ENCODE data around the gene FRMD8.

Gene FRMD8

DNA sequence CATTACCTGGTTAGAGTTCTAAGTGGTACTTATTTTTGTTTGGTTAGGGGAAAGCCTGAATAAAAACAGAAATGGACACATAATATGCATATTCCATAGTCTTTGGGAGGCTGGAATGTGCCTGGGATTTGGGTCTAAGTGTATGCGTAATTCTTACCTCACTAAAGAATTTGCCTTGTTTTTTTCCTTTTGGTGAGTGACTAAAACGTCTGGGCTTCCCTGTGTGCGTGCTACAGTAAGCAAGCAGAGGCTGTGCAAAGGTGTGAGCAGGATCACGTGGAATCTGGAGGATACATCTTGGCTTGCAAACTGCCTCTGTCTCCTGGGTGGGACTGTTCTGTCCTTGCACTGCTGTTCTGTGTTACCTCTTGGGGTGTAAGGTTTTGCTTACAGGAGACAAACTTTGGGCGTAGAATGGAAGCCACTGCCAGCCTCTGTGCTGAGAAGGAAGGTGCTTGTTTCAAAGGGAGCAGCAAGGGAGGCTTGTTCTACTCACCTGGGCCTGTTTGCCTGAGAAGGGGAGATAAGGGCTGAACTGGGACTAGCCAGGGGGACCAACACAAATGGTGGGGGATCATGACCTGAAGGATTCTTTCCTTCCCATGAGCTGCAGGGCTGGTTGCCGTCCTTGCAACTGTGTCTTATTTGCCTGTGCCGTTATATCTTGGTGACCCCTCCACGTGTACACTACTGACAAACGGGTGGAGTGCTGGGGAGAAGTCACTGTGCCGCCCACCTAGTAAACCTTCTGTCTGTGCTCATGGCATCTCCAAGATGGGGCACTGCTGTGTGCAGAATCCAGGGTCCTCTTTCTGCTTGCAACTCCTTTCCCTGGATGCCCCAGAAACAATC lies 40.6 kb downstream of the FRMD8 start:
- DNase-seq, result peak; percentile 70

DNA sequence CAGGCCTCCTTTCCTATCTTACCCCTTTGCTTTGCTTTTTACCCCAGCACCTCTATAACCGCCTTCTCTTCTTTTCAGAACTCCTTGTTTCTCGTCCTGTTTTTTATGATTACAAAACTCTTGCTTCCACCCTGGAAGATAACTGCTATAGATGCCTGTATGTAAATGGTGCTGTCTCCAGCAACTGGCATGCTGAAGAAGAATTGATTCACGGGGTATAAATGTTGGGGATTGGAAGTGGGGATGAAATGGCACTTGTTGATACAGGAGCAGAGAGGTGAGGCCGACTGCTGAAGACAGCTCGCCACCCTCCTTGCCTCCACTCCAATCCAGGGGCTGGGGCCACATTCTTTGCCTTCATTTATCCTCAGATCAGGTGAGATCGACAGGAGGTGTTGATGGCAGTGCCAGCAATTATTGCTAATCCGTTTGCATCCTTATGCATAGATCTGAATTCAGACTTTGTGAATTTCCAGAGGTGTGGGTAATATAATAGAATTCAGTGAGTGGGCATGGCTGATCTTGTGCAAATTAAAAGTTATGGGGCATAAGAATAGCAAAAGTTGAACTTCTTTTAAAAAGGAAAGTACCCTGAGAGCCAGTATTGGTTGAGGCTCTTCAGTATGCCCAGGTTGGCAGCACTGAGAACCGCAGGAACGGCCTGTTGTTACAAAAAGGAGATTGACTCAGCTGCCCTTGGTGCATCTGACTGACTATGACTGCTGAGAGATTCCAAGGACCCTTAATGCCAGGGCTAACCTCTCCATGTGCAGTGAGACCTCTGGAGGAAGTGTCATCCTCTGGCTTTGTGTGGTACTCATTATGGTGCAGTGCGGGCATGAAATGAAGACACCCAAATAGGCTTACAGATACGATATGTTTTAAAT lies 41.5 kb downstream of the FRMD8 start:
- DNase-seq, result peak; percentile 56

DNA sequence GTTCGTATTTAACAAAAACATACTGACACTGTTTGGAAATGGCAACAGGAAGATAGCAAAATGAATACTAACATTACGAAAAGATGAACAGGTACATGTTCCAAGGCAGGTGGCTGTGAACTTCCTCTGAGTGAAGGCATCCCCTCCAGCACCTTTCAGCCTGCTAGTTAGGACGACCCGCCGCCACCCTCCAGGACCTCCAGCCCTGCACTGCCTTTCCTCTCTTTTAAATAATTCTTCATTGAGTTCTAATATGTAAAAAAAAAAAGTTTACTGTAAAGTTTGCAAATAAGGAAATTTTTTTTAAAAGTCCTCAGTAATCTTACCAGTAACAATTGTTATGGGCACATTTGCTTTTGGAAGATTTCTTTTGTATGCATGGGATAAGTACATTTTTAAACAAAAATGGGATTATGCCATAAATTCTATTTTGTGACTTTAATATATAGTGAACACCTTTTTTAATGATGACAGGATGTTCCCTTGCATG lies 42.2 kb downstream of the FRMD8 start:
- DNase-seq, result peak; percentile 37

DNA sequence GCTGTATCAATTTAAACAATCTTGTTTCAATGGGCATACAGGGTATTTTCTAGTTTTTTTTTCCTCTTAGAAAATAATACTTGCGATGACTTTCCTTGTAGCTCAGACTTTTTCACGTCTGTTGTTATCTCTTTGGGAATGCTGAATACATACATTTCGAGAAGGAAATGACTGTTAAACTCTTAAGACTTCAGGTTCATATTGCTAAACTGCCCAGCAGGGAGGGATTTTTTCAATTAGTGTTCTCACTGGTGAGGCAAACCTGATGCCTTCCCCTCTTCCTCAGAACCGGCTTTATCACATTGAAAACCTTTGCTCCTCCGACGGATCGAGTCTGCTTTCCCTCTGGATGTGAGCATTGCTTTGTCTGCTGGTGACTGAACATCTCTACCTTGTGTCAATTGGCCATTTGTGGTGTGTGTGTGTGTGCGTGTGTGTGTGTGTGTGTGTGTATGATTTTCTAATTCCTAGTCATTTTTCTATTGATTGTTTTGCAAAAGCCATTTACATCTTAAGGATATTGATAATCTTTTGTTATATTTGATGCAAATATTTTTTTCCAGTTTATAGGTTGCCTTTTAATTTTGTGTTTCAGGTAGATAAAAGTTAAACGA lies 42.7 kb downstream of the FRMD8 start:
- DNase-seq, result peak; percentile 41

GRCh38 chr11:65429724-65430405 lies 43.4 kb downstream of the FRMD8 start:
- DNase-seq, result peak; percentile 74

DNA sequence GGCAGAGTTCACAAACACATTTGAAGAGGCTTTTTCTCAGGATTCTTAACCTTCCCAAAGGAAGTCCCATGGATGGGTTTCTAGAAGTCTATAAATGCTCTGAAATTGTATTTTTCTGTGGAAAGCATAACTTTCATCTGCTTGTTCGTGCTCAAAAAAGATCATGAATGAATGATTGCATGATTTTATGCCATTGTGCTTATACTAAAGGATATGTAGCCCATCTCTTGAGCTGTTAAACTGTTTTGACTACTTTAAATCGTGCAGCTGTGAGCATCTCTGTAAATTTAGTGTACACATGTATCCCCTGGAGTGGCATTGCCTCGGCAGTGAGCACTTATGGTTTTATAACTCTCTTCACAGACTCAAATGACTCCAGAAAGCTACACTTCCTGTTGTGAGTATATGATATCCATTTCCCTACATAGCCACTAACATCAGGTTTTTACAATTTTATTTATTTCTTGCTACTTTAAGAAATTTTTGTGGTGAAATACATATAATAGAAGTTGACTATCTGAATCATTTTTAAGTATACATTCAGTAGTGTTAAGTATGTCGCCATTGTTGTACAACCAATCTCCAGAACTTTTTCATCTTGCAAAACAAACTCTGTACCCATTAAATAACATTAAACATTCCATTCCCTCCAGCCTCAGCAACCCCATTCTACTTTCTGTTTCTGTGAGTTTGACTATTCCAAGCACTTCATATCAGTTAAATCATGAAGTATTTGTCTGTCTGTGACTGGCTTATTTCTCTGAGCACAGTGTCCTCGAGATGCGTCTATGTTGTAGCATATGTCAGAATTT lies 44.2 kb downstream of the FRMD8 start:
- no peak for DNase-seq

- peak; percentile 53 for DNase-seq
Observed at GRCh38 chr11:65431451-65432099, 45.1 kb downstream of the FRMD8 start.

- no peak for DNase-seq
Observed at GRCh38 chr11:65432100-65432650, 45.7 kb downstream of the FRMD8 start.

DNA sequence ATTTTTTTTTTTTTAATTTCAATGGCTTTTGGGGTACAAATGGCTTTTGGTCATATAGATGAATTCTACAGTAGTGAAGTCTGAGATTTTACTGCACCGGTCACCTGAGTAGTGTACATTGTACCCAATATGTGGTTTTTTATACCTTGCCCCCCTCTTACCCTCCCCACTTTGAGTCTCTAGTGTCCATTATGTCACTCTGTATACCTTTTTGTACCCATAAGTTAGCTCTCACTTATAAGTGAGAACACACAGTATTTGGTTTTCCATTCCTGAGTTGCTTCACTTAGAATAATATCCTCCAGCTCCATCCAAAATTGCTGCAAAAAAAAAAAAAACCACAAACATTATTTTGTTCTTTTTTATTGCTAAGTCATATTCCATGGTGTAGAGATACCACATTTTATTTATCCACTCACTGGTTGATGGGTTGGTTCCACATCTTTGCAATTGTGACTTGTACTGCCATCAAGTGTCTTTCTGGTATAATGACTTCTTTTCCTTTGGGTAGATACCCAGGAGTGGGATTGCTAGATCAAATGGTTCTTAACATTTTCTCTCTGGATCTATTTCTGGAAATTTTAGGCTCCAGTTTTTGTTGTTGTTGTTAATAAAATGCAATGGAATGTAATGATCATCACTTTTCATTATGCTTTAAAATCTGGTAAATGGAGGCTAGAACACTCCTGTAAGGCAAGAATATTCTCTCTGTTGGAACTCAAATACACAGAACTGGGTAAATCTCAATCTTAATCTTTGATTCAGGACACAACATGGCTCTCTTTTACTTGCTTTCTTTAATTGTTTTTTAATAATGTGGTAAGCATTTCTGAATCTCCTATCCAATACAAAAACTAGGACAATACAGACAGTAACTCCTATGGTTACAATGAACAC lies 46.5 kb downstream of the FRMD8 start:
- peak; percentile 0 for DNase-seq

DNA sequence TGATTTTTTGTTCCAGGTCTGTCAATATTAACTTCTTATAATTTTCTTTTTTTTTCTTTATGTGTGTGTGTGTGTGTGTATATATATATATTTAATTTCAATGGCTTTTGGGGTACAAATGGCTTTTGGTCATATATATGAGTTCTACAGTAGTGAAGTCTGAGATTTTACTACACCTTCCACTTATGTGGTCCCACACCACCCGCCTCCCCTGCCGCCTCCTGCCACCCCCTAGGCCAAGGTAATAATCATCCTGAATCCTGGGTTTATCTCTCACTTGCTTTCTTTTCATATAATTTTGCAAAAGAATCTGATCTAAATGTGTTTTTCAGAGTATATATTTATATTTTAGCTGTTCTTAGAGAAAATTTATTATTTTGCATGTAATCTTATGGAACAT lies 47.2 kb downstream of the FRMD8 start:
- DNase-seq, result no peak

DNA sequence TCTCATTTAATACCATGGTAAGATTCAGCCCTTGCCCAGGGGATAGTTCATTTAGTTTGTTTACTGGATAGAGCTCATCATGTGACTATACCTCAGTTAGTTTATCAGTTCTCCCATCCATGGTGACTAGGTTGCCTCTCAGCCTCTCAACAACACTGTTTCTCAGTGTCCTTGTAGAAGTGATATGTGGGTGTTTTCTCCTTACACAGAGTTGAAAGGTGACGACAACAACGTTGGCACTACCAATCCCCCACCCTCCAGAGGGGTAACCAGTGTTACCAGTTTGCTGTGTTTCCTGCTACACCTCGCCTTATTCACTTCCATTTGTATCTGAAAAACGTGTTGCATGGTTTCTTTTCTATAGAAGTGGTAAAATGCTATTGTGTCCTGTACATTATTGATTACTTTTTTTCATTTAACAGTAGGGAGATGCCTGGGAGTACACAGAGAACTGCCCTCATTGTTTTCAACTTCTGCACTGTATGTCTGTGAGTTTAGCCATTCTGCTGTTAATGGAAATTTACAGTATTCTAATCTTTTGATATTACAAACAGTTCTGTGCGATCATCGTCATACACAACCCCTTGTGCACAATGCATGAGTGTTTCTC lies 47.7 kb downstream of the FRMD8 start:
- DNase-seq, result no peak

GRCh38 chr11:65434667-65435410 lies 48.4 kb downstream of the FRMD8 start:
- DNase-seq, result no peak

DNA sequence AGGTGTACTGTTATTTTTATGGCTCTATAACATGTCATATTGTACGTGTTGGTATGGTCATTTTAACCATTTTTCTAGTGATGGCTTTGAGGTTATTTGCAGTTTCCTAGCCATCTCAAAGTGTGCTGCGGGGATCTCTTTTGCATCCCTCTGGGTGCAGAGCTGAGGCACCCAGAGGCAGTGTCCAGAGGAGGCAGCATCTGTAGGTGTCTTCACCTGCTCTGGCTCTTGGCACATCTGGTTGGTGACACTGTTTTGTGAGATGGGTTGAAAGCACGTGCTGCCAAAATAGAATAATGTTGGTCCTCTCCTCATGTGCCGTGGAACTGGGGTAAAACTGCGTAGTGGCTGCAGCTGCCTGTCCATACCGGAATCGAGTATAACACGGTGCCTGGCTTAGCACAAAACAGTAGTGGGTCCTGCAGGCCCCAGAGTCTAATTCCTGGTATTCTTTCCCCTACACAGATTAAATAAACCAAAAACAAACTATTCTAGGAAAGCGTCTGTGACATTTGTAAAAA lies 49.0 kb downstream of the FRMD8 start:
- DNase-seq, result peak; percentile 0

DNA sequence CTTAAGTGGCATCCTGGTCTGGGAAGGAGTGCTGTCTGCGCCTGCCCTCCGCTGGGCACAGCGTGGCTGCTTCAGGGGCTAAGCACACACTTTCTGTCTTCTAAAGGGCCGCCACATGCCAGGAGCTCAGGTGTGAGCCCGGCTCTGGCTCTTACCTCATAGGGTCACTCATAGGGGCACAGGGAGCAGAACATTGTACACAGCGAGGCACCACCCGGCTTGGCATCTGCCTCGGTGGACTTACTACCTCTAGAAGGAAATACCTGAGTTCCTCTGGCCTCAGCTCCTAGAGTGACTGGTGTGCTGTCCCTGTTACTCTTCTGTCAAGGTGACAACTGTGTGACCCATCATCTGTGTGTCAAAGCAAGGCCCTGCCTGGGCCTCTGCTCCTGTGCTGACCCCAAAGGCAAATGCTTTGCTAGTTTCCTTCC lies 49.6 kb downstream of the FRMD8 start:
- peak; percentile 0 for DNase-seq

- peak; percentile 3 for DNase-seq
Observed at GRCh38 chr11:65436412-65437032, 50.1 kb downstream of the FRMD8 start.

DNA sequence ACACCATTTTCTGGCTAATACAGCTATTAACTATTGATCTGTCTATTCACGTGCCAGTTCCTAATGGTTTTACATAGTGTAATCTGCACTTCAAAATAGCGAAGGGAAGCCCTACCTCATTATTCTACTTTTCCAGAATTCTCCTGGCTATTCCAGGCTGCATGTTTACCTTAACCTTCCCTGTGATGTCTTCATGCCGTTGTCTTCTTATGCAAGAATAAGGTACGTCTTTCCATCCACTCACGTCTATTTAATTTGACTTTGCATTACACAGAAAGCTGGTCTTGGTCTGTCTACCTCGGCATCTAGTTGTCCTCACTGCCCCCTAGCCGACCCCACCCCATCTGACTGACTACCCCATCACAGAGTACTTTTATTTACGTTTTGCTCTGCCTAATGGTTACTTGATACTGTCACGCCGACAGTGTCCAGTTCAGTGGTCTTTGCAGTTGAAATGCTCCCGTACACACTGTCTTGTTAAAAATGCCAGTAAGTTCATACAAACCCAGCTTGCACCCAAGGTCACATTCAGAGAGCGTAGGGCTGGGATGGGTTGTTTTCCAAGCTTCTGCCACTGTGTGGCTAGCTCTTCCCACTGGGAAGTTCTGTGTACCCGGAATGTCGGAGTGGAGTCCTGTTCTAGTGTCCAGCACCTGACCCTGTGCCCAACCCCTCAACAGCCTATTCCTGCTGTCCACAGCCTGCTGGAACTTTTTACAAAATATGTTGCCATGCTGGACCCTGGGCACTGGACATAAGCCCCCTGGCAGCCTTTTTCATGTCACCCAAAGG lies 51.2 kb downstream of the FRMD8 start:
- DNase-seq, result no peak
